ENCODE data around the gene KCNH1.

DNA sequence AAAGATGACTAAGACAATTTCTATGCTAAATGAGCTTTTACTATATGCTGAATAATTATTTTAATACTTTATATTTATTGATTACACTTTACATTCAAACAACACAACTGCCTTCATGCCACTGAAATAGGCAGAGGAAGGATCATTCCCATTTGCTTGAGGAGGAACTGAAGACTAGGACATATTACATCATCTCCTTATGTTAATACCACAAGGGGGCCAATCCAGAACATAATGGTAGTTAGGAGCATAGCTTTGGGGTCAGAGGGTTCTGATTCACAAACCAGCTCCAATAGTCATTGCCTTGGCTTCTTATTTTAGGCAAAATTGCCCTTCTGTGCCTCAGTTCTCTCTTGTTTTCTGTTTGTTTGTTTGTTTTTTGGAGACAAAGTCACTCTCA lies 306.5 kb downstream of the KCNH1 start:
- TF ChIP-seq, protein P1, sequence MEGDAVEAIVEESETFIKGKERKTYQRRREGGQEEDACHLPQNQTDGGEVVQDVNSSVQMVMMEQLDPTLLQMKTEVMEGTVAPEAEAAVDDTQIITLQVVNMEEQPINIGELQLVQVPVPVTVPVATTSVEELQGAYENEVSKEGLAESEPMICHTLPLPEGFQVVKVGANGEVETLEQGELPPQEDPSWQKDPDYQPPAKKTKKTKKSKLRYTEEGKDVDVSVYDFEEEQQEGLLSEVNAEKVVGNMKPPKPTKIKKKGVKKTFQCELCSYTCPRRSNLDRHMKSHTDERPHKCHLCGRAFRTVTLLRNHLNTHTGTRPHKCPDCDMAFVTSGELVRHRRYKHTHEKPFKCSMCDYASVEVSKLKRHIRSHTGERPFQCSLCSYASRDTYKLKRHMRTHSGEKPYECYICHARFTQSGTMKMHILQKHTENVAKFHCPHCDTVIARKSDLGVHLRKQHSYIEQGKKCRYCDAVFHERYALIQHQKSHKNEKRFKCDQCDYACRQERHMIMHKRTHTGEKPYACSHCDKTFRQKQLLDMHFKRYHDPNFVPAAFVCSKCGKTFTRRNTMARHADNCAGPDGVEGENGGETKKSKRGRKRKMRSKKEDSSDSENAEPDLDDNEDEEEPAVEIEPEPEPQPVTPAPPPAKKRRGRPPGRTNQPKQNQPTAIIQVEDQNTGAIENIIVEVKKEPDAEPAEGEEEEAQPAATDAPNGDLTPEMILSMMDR (IDR thresholded peaks at IDR 0.05; ENCODE audit: low read depth, low read length): no peak
- no peak for TF ChIP-seq POLR2A (IDR thresholded peaks at IDR 0.05; ENCODE audit: extremely low read depth, insufficient read length)
